Keratinocyte (primary cell): Measurements from ENCODE around the gene GTPBP6. TPM values are rescaled to one million over a fixed set of nuclear protein-coding genes. Genes with fewer than 3 reads are reported as not detected.

ENCODE experiments used
- DNase-seq: peaks from one replicate; pipeline ENCODE4 v3.0.0-alpha.2; 2011; ENCODE audit warnings: low read depth, missing footprints, low spot score
- FAIRE-seq: peaks from 2 replicates; lab custom pipeline; 2011; peaks lifted over from hg19 to GRCh38; lab: Jason Lieb, UNC
- H2AFZ ChIP-seq: 2 replicates; pipeline ENCODE4 v1.6.0; 2012; ENCODE audit warnings: low read length, control low read depth, inconsistent platforms; ENCODE audit not compliant: control insufficient read depth
- H3K27ac ChIP-seq: 2 replicates; pipeline ENCODE4 v1.5.1; 2011; ENCODE audit warnings: low read length; ENCODE audit not compliant: control insufficient read depth, insufficient read depth
- H3K27me3 ChIP-seq: 3 replicates; pipeline ENCODE4 v1.6.0; 2011; ENCODE audit warnings: low read length; ENCODE audit not compliant: control insufficient read depth, insufficient read depth; ENCODE audit errors: extremely low read depth
- H3K36me3 ChIP-seq, 2 experiments: 2 replicates in 1 of 2; 3 replicates in 1 of 2; pipeline ENCODE4 v1.5.1; 2011; ENCODE audit warnings: low read length in 2 of 2, mild to moderate bottlenecking in 1 of 2; ENCODE audit not compliant: control insufficient read depth in 2 of 2, insufficient read depth in 2 of 2; ENCODE audit errors: extremely low read depth in 1 of 2
- H3K4me1 ChIP-seq: 3 replicates; pipeline ENCODE4 v1.5.1; 2011; ENCODE audit warnings: low read length; ENCODE audit not compliant: control insufficient read depth, insufficient read depth; ENCODE audit errors: extremely low read depth
- H3K4me2 ChIP-seq: 3 replicates; pipeline ENCODE4 v1.6.0; 2011; ENCODE audit warnings: low read depth, low read length; ENCODE audit not compliant: control insufficient read depth, insufficient read depth; ENCODE audit errors: extremely low read depth
- H3K4me3 ChIP-seq, 3 experiments: fragments of 200-600 bp in 1 of 3; sonication (generic) in 1 of 3; 2 replicates in 2 of 3; 3 replicates in 1 of 3; pipeline ENCODE4 v1.5.1; 2011 to 2016; ENCODE audit warnings: low read length in 3 of 3, mild to moderate bottlenecking in 3 of 3, control low read depth in 2 of 3, inconsistent platforms in 1 of 3, low read depth in 1 of 3, mixed read lengths in 1 of 3, mixed run types in 1 of 3, moderate library complexity in 1 of 3; ENCODE audit not compliant: control insufficient read depth in 2 of 3, insufficient read depth in 2 of 3; ENCODE audit errors: extremely low read depth in 1 of 3
- H3K79me2 ChIP-seq: 2 replicates; pipeline ENCODE4 v1.6.0; 2012; ENCODE audit warnings: low read length; ENCODE audit not compliant: control insufficient read depth, insufficient read depth
- H3K9ac ChIP-seq: 3 replicates; pipeline ENCODE4 v1.6.0; 2011; ENCODE audit warnings: low read length; ENCODE audit not compliant: control insufficient read depth, insufficient read depth; ENCODE audit errors: extremely low read depth
- H3K9me1 ChIP-seq: 3 replicates; pipeline ENCODE4 v1.6.0; 2011; ENCODE audit warnings: low read length; ENCODE audit not compliant: control insufficient read depth, insufficient read depth; ENCODE audit errors: extremely low read depth
- H3K9me3 ChIP-seq: 2 replicates; pipeline ENCODE4 v1.5.1; 2012; ENCODE audit warnings: low read depth, low read length; ENCODE audit not compliant: control insufficient read depth
- H4K20me1 ChIP-seq: 3 replicates; pipeline ENCODE4 v1.6.0; 2011; ENCODE audit warnings: low read length; ENCODE audit not compliant: control insufficient read depth, insufficient read depth; ENCODE audit errors: extremely low read depth
- CTCF ChIP-seq, 3 experiments: IDR thresholded peaks in 1 of 3; conservative IDR thresholded peaks in 1 of 3; optimal IDR thresholded peaks in 1 of 3; 2 replicates in 2 of 3; 3 replicates in 1 of 3; pipeline versions ENCODE3 to v1.5.1; 2011; ENCODE audit warnings: low read length in 3 of 3, mild to moderate bottlenecking in 3 of 3, moderate library complexity in 2 of 3, control low read depth in 1 of 3, inconsistent platforms in 1 of 3; ENCODE audit not compliant: insufficient read depth in 2 of 3; ENCODE audit errors: extremely low read depth in 1 of 3
- EZH2 ChIP-seq: IDR thresholded peaks from one replicate; pipeline ENCODE4 v1.6.1; 2012; ENCODE audit warnings: inconsistent platforms, mild to moderate bottlenecking, low read length, moderate library complexity
- dilution Hi-C: fragments of 300-500 bp; cut with MboI; formaldehyde crosslinking; loops from one replicate; pipeline ENCODE4 v1.7.0; 2020; ENCODE audit warnings: low sequenced_read_pairs; ENCODE audit not compliant: extremely low pct_ligation_motif_present
- polyA plus RNA-seq, 5 experiments: library from polyadenylated mRNA; depleted of rRNA in 3 of 5; stranded (reverse) in 3 of 5; stranded (forward) in 1 of 5; unstranded in 1 of 5; fragments of >200 nt; gene quantifications; 1 replicate in 1 of 5; 2 replicates in 3 of 5; 3 replicates in 1 of 5; pipeline versions ENCODE4 v1.2.1 to v1.2.3, GENCODE V29; 2011 to 2012; ENCODE audit warnings: missing spikeins in 2 of 5, low read depth in 1 of 5, low replicate concordance in 1 of 5

The GTPBP6 gene
- polyA plus RNA-seq, 1 donor (not counting 4 experiments of a cell fraction or from before 2014, with no cell fraction given) = 16.7 TPM

GRCh38 chrX:255923-256331 is 62.7 kb downstream of the GTPBP6 start:
- no peaks in the 10 kb centered on the region for H3K9me1 ChIP-seq
- H3K27me3 ChIP-seq = no peaks in the 10 kb centered on the region
- peaks cover 6% of the 10 kb centered on the region for H3K9me3 ChIP-seq
- dilution Hi-C loops = no loop called here
- no peak overlapping the region for H3K27ac ChIP-seq
- H3K4me3 ChIP-seq = no peak overlapping the region
- no peak for TF ChIP-seq EZH2
- no peak for TF ChIP-seq CTCF (optimal IDR thresholded peaks at IDR 0.05 in 1 of 3, IDR thresholded peaks at IDR 0.05 in 1 of 3, conservative IDR thresholded peaks at IDR 0.05 in 1 of 3; ENCODE audit: extremely low read depth in 1 of 3, insufficient read depth in 2 of 3, low read length in 3 of 3)
- no peaks in the 10 kb centered on the region for H4K20me1 ChIP-seq
- no peak overlapping the region for H2AFZ ChIP-seq
- H3K4me1 ChIP-seq = peaks cover 2% of the 10 kb centered on the region
- no peak for FAIRE-seq
- no peak overlapping the region for H3K4me2 ChIP-seq
- no peaks in the 10 kb centered on the region for H3K36me3 ChIP-seq
- H3K9ac ChIP-seq = no peak overlapping the region
- no peak for DNase-seq
- H3K79me2 ChIP-seq = no peaks in the 10 kb centered on the region

Other genes starting within 250 kb of the GTPBP6 start
- gene PLCXD1, start 37.4 kb downstream of the GTPBP6 start, polyA plus RNA-seq = 6.3 to 7.1 TPM (median 6.5 TPM) in 3 replicates
- gene PPP2R3B, start 68.1 kb upstream of the GTPBP6 start, polyA plus RNA-seq = 5.5 to 7.5 TPM (median 6.6 TPM) in 3 replicates